Nephron (organoid): ENCODE results near the gene ZNF641.
"Not testable (repeated sequence)": the region's sequence is repeated elsewhere in the genome, so short reads cannot be mapped to it uniquely, and the experiment has no call there.

ENCODE experiments used
- H3K27ac Mint-ChIP-seq, 3 experiments: 2 replicates each; pipeline ENCODE4 v1.8.0; 2020; ENCODE audit warnings: mixed read lengths in 3 of 3, mild to moderate bottlenecking in 2 of 3, moderate library complexity in 1 of 3
- H3K27me3 Mint-ChIP-seq: 2 replicates; pipeline ENCODE4 v1.8.0; 2021; ENCODE audit warnings: low read depth, mild to moderate bottlenecking, moderate library complexity, mixed read lengths
- H3K36me3 Mint-ChIP-seq: 2 replicates; pipeline ENCODE4 v1.8.0; 2020; ENCODE audit warnings: low read depth, mixed read lengths
- H3K4me1 Mint-ChIP-seq: 2 replicates; pipeline ENCODE4 v1.8.0; 2020; ENCODE audit warnings: mixed read lengths
- H3K4me3 Mint-ChIP-seq, 3 experiments: 2 replicates each; pipeline ENCODE4 v1.8.0; 2020; ENCODE audit warnings: mild to moderate bottlenecking in 3 of 3, mixed read lengths in 3 of 3, moderate library complexity in 2 of 3
- H3K9me3 Mint-ChIP-seq: 2 replicates; pipeline ENCODE4 v1.8.0; 2020; ENCODE audit warnings: mixed read lengths
- CTCF ChIP-seq, 3 experiments: fragments of 200-600 bp; sonication (generic); IDR thresholded peaks; one replicate each; pipeline ENCODE4 v1.5.0; 2021; ENCODE audit warnings: antibody characterized with exemption in 3 of 3; ENCODE audit not compliant: unreplicated experiment in 3 of 3

Gene ZNF641

GRCh38 chr12:48340943-48341342 lies 9.8 kb downstream of the ZNF641 start:
- H3K36me3 Mint-ChIP-seq = peaks cover 53% of the 10 kb centered on the region
- no peaks in the 10 kb centered on the region for H3K9me3 Mint-ChIP-seq
- no peaks in the 10 kb centered on the region for H3K27me3 Mint-ChIP-seq
- no peak overlapping the region for H3K27ac Mint-ChIP-seq
- no peaks in the 10 kb centered on the region for H3K4me1 Mint-ChIP-seq
- no peak for TF ChIP-seq CTCF (IDR thresholded peaks at IDR 0.05; ENCODE audit: unreplicated experiment in 3 of 3)
- H3K4me3 Mint-ChIP-seq = no peak overlapping the region

- H3K4me3 Mint-ChIP-seq = no peak overlapping the region
- no peaks in the 10 kb centered on the region for H3K9me3 Mint-ChIP-seq
- no peaks in the 10 kb centered on the region for H3K27me3 Mint-ChIP-seq
- no peak overlapping the region for H3K27ac Mint-ChIP-seq
- no peak for TF ChIP-seq CTCF (IDR thresholded peaks at IDR 0.05; ENCODE audit: unreplicated experiment in 3 of 3)
- peaks cover 41% of the 10 kb centered on the region for H3K36me3 Mint-ChIP-seq
- no peaks in the 10 kb centered on the region for H3K4me1 Mint-ChIP-seq
Measured at GRCh38 chr12:48339442-48340117, 11.1 kb downstream of the ZNF641 start.

- H3K36me3 Mint-ChIP-seq = peaks cover 22% of the 10 kb centered on the region
- H3K4me1 Mint-ChIP-seq = no peaks in the 10 kb centered on the region
- no peak for TF ChIP-seq CTCF (IDR thresholded peaks at IDR 0.05; ENCODE audit: unreplicated experiment in 3 of 3)
- H3K27me3 Mint-ChIP-seq = no peaks in the 10 kb centered on the region
- H3K27ac Mint-ChIP-seq = no peak overlapping the region
- no peaks in the 10 kb centered on the region for H3K9me3 Mint-ChIP-seq
- H3K4me3 Mint-ChIP-seq = no peak overlapping the region
Measured at GRCh38 chr12:48336564-48336963, 14.2 kb downstream of the ZNF641 start.

GRCh38 chr12:48336061-48336460 lies 14.7 kb downstream of the ZNF641 start:
- H3K36me3 Mint-ChIP-seq = peaks cover 20% of the 10 kb centered on the region
- H3K4me3 Mint-ChIP-seq = no peak overlapping the region
- no peaks in the 10 kb centered on the region for H3K27me3 Mint-ChIP-seq
- H3K9me3 Mint-ChIP-seq = no peaks in the 10 kb centered on the region
- no peaks in the 10 kb centered on the region for H3K4me1 Mint-ChIP-seq
- TF ChIP-seq CTCF (IDR thresholded peaks at IDR 0.05; ENCODE audit: unreplicated experiment in 3 of 3) = no peak
- no peak overlapping the region for H3K27ac Mint-ChIP-seq

GRCh38 chr12:48334808-48335207 lies 15.9 kb downstream of the ZNF641 start:
- Mint-ChIP-seq H3K27me3 (no peaks in the 10 kb centered on the region), H3K27ac (no peak overlapping the region), H3K4me1 (no peaks in the 10 kb centered on the region), H3K9me3 (no peaks in the 10 kb centered on the region), H3K4me3 (no peak overlapping the region), H3K36me3 (peaks cover 9% of the 10 kb centered on the region)
- TF ChIP-seq CTCF (IDR thresholded peaks at IDR 0.05; ENCODE audit: unreplicated experiment in 3 of 3) = no peak

GRCh38 chr12:48333680-48334079 lies 17.0 kb downstream of the ZNF641 start:
- H3K27ac Mint-ChIP-seq, H3K27me3 Mint-ChIP-seq, H3K4me3 Mint-ChIP-seq, H3K36me3 Mint-ChIP-seq, H3K9me3 Mint-ChIP-seq, H3K4me1 Mint-ChIP-seq: not testable (repeated sequence)
